ENCODE results near the gene TMEM179B. TPM values are rescaled to one million over a fixed set of nuclear protein-coding genes. Genes with fewer than 3 reads are reported as not detected.
"Not testable (repeated sequence)": the region's sequence is repeated elsewhere in the genome, so short reads cannot be mapped to it uniquely, and the experiment has no call there.

TMEM179B gene
- total RNA-seq, 2 experiments from 2014 or later, result 48.7 to 52.2 TPM

GRCh38 chr11:62823677-62824076 is 36.5 kb downstream of the TMEM179B start:
- H3K27me3 Mint-ChIP-seq, result no peaks in the 10 kb centered on the region
- H3K4me1 Mint-ChIP-seq, result peaks cover 9% of the 10 kb centered on the region
- POLR2A ChIA-PET, result interaction anchor here (0.6 to 1.3 kb wide), 6 partner anchors 9 to 232 kb away, joined by 3 to 6 read pairs (median 4); partner anchors contain the start of genes TEX54, TMEM179B and TUT1

GRCh38 chr11:62828130-62828529 is 40.9 kb downstream of the TMEM179B start:
- not testable (repeated sequence) for DNase-seq; ATAC-seq (ENCODE audit: low read depth); H3K4me3 Mint-ChIP-seq; H3K27ac Mint-ChIP-seq; H3K9me3 Mint-ChIP-seq; H3K27me3 Mint-ChIP-seq
- POLR2A ChIA-PET, result interaction anchor here (0.6 to 2.5 kb wide), 4 partner anchors 12 to 40 kb away, joined by 3 to 18 read pairs (median 10); partner anchors contain the start of genes TMEM179B and WDR74
- H3K4me1 Mint-ChIP-seq, result peaks cover 21% of the 10 kb centered on the region
- peaks cover 23% of the 10 kb centered on the region for H3K36me3 Mint-ChIP-seq

More at GRCh38 chr11:62823677-62824076, 36.5 kb downstream of the TMEM179B start:
- Mint-ChIP-seq H3K4me3 (no peak overlapping the region), H3K36me3 (peaks cover 32% of the 10 kb centered on the region), H3K27ac (no peak overlapping the region), H3K9me3 (no peaks in the 10 kb centered on the region)
- no peak for DNase-seq
- ATAC-seq (ENCODE audit: low read depth), result no peak

GRCh38 chr11:62830904-62831519 is 43.8 kb downstream of the TMEM179B start:
- Mint-ChIP-seq H3K27ac (peak overlapping the region; percentile 100), H3K4me1 (peaks cover 23% of the 10 kb centered on the region)
- POLR2A ChIA-PET, result interaction anchor here (0.6 to 4.1 kb wide), 22 partner anchors 9 to 190 kb away, joined by 3 to 102 read pairs (median 7); partner anchors contain the start of genes CSKMT, HNRNPUL2, NXF1 and POLR2G

GRCh38 chr11:62831520-62832335 is 44.5 kb downstream of the TMEM179B start, which contains the start of gene STX5:
TSS of gene STX5 (minus strand) at chr11:62832051. CDS start at chr11:62831243, 808 bp downstream.
- Mint-ChIP-seq H3K36me3 (peaks cover 17% of the 10 kb centered on the region), H3K4me3 (peak within 1 kb of the TSS; percentile 99), H3K27ac (peak within 1 kb of the TSS; percentile 100), H3K4me1 (peaks cover 26% of the 10 kb centered on the region), H3K27me3 (no peaks in the 10 kb centered on the region), H3K9me3 (no peaks in the 10 kb centered on the region)
- POLR2A ChIA-PET, result interaction anchor here (0.6 to 4.1 kb wide), 30 partner anchors 8 to 230 kb away, joined by 3 to 102 read pairs (median 5); partner anchors contain the start of genes CSKMT, HNRNPUL2, MTA2 and NXF1
- DNase-seq, result peak; percentile 99
- ATAC-seq (ENCODE audit: low read depth), result peak; percentile 91

More at GRCh38 chr11:62830904-62831519, 43.8 kb downstream of the TMEM179B start:
- peak overlapping the region; percentile 99 for H3K4me3 Mint-ChIP-seq
- H3K9me3 Mint-ChIP-seq, result no peaks in the 10 kb centered on the region
- DNase-seq (peak; percentile 40), ATAC-seq (ENCODE audit: low read depth) (no peak)
- H3K36me3 Mint-ChIP-seq, result peaks cover 17% of the 10 kb centered on the region
- H3K27me3 Mint-ChIP-seq, result no peaks in the 10 kb centered on the region

GRCh38 chr11:62832336-62833234 is 45.4 kb downstream of the TMEM179B start, which contains the start of gene TEX54:
TSS of gene TEX54 (minus strand) at chr11:62832841.
- POLR2A ChIA-PET, result interaction anchor here (0.7 to 4.1 kb wide), 23 partner anchors 8 to 231 kb away, joined by 3 to 102 read pairs (median 5); partner anchors contain the start of genes HNRNPUL2, MTA2, NXF1 and SLC3A2
- Mint-ChIP-seq H3K36me3 (peaks cover 14% of the 10 kb centered on the region), H3K27me3 (no peaks in the 10 kb centered on the region), H3K4me1 (peaks cover 28% of the 10 kb centered on the region), H3K4me3 (peak within 1 kb of the TSS; percentile 99), H3K9me3 (no peaks in the 10 kb centered on the region), H3K27ac (peak within 1 kb of the TSS; percentile 100)
- DNase-seq, result no peak
- ATAC-seq (ENCODE audit: low read depth), result peak; percentile 6

GRCh38 chr11:62835336-62835735 is 48.1 kb downstream of the TMEM179B start:
- no peak for DNase-seq
- H3K36me3 Mint-ChIP-seq, result peaks cover 14% of the 10 kb centered on the region
- no peaks in the 10 kb centered on the region for H3K27me3 Mint-ChIP-seq
- POLR2A ChIA-PET, result interaction anchor here (0.6 to 1.0 kb wide), 2 partner anchors 63 to 99 kb away, joined by 3 to 4 read pairs; no protein-coding TSS in a partner anchor
- no peak for ATAC-seq (ENCODE audit: low read depth)
- H3K4me1 Mint-ChIP-seq, result peaks cover 34% of the 10 kb centered on the region
- H3K27ac Mint-ChIP-seq, result no peak overlapping the region
- H3K9me3 Mint-ChIP-seq, result no peaks in the 10 kb centered on the region
- no peak overlapping the region for H3K4me3 Mint-ChIP-seq

GRCh38 chr11:62839050-62839945 is 52.1 kb downstream of the TMEM179B start, which contains the start of gene WDR74:
TSS of gene WDR74 (minus strand) at chr11:62839590. CDS start at chr11:62839570, 20 bp downstream.
- Mint-ChIP-seq H3K4me1 (peaks cover 26% of the 10 kb centered on the region), H3K4me3 (no peak within 1 kb of the TSS), H3K27ac (no peak within 1 kb of the TSS), H3K9me3 (no peaks in the 10 kb centered on the region), H3K36me3 (peaks cover 12% of the 10 kb centered on the region), H3K27me3 (no peaks in the 10 kb centered on the region)
- POLR2A ChIA-PET, result interaction anchor here (0.6 to 4.2 kb wide), 26 partner anchors 7 to 1422 kb away, joined by 3 to 429 read pairs (median 22); partner anchors contain the start of genes B3GAT3, C11orf98, CSKMT and FERMT3
- ATAC-seq (ENCODE audit: low read depth) (peak; percentile 53), DNase-seq (peak; percentile 88)

Small RNAs within 50 kb of the gene (microRNA-seq; reads per million reads assigned to microRNA genes)
- not detected for gene MIR6514
- gene MIR6748, result not detected

Other genes starting within 250 kb of the TMEM179B start
- gene AHNAK, start 240.6 kb upstream of the TMEM179B start, total RNA-seq, result 100 to 1,000 TPM; 278 to 344 TPM
- gene EEF1G, start 213.5 kb upstream of the TMEM179B start, total RNA-seq, result 1,000 to 10,000 TPM; 1,132 to 1,152 TPM
- gene TUT1, start 195.9 kb upstream of the TMEM179B start, total RNA-seq, result 10 to 100 TPM; 27.2 to 38.2 TPM
- 100 to 1,000 TPM; 231 to 233 TPM for gene MTA2, start 185.5 kb upstream of the TMEM179B start, total RNA-seq
- gene EML3, start 174.6 kb upstream of the TMEM179B start, total RNA-seq, result 100 to 1,000 TPM; 183 to 185 TPM
- gene ROM1, start 174.1 kb upstream of the TMEM179B start, total RNA-seq, result 1 to 10 TPM; 1.4 to 2.4 TPM
- gene B3GAT3, start 165.4 kb upstream of the TMEM179B start, total RNA-seq, result 10 to 100 TPM; 76.1 to 87.0 TPM
- gene GANAB, start 140.8 kb upstream of the TMEM179B start, total RNA-seq, result 100 to 1,000 TPM; 291 to 300 TPM
- 10 to 100 TPM; 30.1 to 30.2 TPM for gene INTS5, start 134.1 kb upstream of the TMEM179B start, total RNA-seq
- gene C11orf98, start 122.2 kb upstream of the TMEM179B start, total RNA-seq, result 100 to 1,000 TPM in 1 of 2 experiments, 10 to 100 TPM in 1; 99.9 to 104 TPM
- 10 to 100 TPM; 23.3 to 27.3 TPM for gene CSKMT, start 122.1 kb upstream of the TMEM179B start, total RNA-seq
- gene UQCC3, start 115.7 kb upstream of the TMEM179B start, total RNA-seq, result 1 to 10 TPM; 6.7 to 6.8 TPM
- gene LBHD1, start 115.1 kb upstream of the TMEM179B start, total RNA-seq, result 10 to 100 TPM; 23.5 to 23.6 TPM
- gene UBXN1, start 108.3 kb upstream of the TMEM179B start, total RNA-seq, result 100 to 1,000 TPM; 135 to 136 TPM
- under 1 TPM; 0.19 to 0.23 TPM for gene LRRN4CL, start 97.9 kb upstream of the TMEM179B start, total RNA-seq
- 10 to 100 TPM; 29.9 to 39.4 TPM for gene BSCL2, start 80.0 kb upstream of the TMEM179B start, total RNA-seq
- gene GNG3, start 79.7 kb upstream of the TMEM179B start, total RNA-seq, result not detected
- 10 to 100 TPM; 67.9 to 72.5 TPM for gene HNRNPUL2, start 59.9 kb upstream of the TMEM179B start, total RNA-seq
- 10 to 100 TPM; 49.5 to 56.4 TPM for gene TTC9C, start 58.9 kb upstream of the TMEM179B start, total RNA-seq
- 10 to 100 TPM; 14.0 to 17.1 TPM for gene ZBTB3, start 33.2 kb upstream of the TMEM179B start, total RNA-seq
- gene POLR2G, start 25.8 kb upstream of the TMEM179B start, total RNA-seq, result 10 to 100 TPM; 79.1 to 84.6 TPM
- 10 to 100 TPM; 20.6 to 22.2 TPM for gene TAF6L, start 16.0 kb upstream of the TMEM179B start, total RNA-seq
- gene TMEM223, start 4.6 kb downstream of the TMEM179B start, total RNA-seq, result 10 to 100 TPM; 14.0 to 15.2 TPM
- 100 to 1,000 TPM; 124 to 131 TPM for gene NXF1, start 18.0 kb downstream of the TMEM179B start, total RNA-seq
- gene STX5, start 44.6 kb downstream of the TMEM179B start, total RNA-seq, result 10 to 100 TPM; 43.4 to 44.3 TPM
- not detected for gene TEX54, start 45.4 kb downstream of the TMEM179B start, total RNA-seq
- gene WDR74, start 52.2 kb downstream of the TMEM179B start, total RNA-seq, result 10 to 100 TPM; 75.2 to 78.0 TPM
- 100 to 1,000 TPM; 222 to 228 TPM for gene SLC3A2, start 93.5 kb downstream of the TMEM179B start, total RNA-seq
- not detected for gene CHRM1, start 134.0 kb downstream of the TMEM179B start, total RNA-seq
- not detected for gene SLC22A6, start 197.6 kb downstream of the TMEM179B start, total RNA-seq
- gene SLC22A8, start 228.4 kb downstream of the TMEM179B start, total RNA-seq, result not detected